ENCODE measurements around the gene ACVRL1.

The ACVRL1 gene

DNA sequence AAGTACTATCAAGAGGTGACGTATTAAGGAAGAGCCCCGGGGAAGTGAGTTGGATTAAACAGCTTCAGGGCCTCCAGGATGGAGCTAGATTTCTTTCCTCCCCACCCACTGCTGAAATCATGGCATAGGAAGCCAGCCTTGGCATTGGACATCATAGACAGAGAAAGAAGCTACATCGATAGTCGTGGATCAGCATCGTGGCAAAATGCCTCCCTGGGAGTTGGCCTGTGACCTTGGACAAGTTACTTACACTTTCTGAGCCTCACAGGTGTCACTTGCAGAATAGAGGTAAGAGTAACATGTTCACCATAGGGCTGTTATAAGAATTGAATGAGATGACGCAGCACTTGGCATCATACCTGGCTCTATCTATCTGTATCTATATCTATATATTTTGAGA, 13.5 kb upstream of the ACVRL1 start:
- DNase-seq (ENCODE audit: low read depth), result no peak
- no peak overlapping the region for H3K4me3 ChIP-seq (ENCODE audit: low read depth, low read length)
- TF ChIP-seq, protein P1, sequence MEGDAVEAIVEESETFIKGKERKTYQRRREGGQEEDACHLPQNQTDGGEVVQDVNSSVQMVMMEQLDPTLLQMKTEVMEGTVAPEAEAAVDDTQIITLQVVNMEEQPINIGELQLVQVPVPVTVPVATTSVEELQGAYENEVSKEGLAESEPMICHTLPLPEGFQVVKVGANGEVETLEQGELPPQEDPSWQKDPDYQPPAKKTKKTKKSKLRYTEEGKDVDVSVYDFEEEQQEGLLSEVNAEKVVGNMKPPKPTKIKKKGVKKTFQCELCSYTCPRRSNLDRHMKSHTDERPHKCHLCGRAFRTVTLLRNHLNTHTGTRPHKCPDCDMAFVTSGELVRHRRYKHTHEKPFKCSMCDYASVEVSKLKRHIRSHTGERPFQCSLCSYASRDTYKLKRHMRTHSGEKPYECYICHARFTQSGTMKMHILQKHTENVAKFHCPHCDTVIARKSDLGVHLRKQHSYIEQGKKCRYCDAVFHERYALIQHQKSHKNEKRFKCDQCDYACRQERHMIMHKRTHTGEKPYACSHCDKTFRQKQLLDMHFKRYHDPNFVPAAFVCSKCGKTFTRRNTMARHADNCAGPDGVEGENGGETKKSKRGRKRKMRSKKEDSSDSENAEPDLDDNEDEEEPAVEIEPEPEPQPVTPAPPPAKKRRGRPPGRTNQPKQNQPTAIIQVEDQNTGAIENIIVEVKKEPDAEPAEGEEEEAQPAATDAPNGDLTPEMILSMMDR (conservative IDR thresholded peaks at IDR 0.05; ENCODE audit: low read depth, low read length), result no peak

DNA sequence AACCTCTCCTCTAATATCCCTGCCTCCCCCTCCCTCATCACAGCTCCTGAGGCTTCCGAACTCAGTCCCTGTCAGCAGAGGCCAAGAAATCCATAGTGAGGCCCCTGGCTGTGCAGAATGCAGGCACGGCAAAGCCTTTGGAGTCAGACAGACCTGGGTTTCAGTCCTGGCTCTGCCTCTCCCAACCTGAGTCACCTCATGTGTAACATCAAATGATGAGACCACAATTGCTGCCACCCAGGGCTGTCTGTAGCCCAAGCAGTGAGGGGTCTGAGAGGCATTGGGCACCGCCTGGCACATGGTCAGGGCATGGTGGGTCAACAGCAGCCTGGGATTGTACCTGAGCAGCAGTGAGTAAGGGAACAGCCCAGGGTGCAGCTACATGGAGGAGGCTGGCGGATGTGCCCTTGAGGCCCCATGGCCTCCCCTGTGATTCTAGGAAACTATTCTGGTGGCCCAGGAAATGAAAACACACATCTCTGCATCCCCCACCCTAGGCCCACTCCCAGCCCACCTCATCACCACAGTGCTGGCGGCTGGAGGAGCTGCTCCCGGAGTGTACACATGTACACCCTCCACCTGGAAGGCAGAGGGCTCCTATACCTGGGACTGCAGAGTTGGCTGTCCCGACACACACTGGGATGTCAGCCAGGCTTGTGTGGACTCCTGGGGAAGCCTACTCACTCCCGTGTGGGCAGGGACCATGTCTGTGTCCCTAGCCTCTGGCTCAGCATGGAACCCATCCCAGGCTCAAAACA, 11.7 kb upstream of the ACVRL1 start:
- no peak for DNase-seq (ENCODE audit: low read depth)
- TF ChIP-seq, protein P1 (conservative IDR thresholded peaks at IDR 0.05; ENCODE audit: low read depth, low read length), result no peak
- H3K4me3 ChIP-seq (ENCODE audit: low read depth, low read length), result no peak overlapping the region

DNA sequence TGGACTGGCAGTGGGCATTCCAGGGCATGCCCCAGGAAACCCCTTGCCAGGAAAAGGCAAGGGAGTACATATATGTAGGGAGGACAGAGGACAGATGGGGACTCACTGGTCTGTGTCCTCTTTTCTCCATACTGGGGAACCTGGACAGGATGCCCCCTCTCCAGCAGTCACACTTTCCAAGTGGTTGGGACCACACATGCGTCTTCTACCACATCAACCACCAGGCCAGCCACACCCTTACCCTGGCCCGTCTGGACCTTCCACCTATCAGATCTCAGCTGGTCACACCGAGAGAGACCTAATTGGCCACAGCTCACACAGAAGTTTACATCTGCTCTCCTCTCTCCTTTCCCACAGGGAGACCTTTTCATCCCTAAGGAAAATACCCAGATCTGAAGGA, 11.1 kb upstream of the ACVRL1 start:
- TF ChIP-seq, protein P1 (conservative IDR thresholded peaks at IDR 0.05; ENCODE audit: low read depth, low read length), result no peak
- no peak for DNase-seq (ENCODE audit: low read depth)
- no peak overlapping the region for H3K4me3 ChIP-seq (ENCODE audit: low read depth, low read length)

DNA sequence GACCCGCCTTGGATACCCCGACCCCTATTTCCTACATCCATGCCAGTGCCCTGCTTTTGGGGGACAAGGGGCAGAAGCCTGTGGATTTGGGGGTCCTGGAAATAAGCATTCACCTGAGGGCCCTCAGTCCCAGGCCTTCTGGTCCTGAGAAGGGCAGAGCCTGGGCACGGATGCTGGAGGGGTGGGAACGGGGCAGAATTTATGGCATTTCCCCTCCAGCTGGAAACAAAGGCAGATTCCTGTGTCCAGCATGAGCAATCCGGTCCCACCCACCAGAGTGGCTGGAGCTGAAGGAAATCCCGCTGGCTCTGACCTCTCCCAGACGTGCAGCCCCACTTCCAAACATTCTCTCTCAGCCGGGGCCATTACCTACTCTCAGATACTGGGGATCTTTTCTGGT, 10.1 kb upstream of the ACVRL1 start:
- no peak overlapping the region for H3K4me3 ChIP-seq (ENCODE audit: low read depth, low read length)
- TF ChIP-seq, protein P1 (conservative IDR thresholded peaks at IDR 0.05; ENCODE audit: low read depth, low read length), result no peak
- DNase-seq (ENCODE audit: low read depth), result no peak

DNA sequence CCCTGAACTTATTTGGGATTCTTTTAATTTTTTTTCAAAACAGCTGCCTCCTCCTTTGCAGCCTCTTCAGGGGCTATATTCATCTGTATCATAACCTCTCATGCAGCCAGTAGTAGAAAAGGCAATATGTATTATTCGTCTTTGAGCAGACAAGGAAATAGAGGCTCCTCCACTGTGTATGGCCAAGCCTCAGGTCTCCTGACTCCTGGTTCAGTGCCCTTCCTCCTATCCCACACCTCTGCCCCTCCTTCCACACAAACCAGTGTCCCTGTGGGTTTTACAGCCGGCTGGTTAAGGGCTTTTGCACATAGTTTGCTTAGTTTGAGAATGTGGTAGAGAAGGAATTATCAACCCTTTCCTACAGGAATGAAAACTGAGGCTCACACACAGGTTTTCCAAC, 8.8 kb upstream of the ACVRL1 start:
- no peak for DNase-seq (ENCODE audit: low read depth)
- TF ChIP-seq, protein P1 (conservative IDR thresholded peaks at IDR 0.05; ENCODE audit: low read depth, low read length), result no peak
- H3K4me3 ChIP-seq (ENCODE audit: low read depth, low read length), result no peak overlapping the region

DNA sequence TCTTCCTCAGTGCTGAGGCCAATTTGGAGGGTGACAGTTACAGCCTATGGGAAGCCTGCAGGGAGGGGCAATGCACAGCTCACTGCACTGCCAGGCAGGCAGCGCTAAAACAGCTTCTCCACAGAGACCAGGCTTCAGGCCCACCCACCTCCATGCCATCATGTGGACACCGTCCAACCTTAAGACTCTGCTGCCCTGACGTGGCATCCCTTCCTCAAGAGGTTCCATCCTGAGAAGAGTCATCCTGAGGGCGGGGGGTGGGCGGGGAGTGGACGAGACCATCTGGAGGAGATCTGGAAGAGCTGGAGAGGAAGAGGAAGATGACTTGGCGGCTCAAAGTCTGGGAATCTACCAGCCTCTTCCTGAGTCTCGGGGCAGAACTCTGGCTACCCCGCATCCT, 8.4 kb upstream of the ACVRL1 start:
- no peak for DNase-seq (ENCODE audit: low read depth)
- H3K4me3 ChIP-seq (ENCODE audit: low read depth, low read length), result no peak overlapping the region
- TF ChIP-seq, protein P1 (conservative IDR thresholded peaks at IDR 0.05; ENCODE audit: low read depth, low read length), result no peak

DNA sequence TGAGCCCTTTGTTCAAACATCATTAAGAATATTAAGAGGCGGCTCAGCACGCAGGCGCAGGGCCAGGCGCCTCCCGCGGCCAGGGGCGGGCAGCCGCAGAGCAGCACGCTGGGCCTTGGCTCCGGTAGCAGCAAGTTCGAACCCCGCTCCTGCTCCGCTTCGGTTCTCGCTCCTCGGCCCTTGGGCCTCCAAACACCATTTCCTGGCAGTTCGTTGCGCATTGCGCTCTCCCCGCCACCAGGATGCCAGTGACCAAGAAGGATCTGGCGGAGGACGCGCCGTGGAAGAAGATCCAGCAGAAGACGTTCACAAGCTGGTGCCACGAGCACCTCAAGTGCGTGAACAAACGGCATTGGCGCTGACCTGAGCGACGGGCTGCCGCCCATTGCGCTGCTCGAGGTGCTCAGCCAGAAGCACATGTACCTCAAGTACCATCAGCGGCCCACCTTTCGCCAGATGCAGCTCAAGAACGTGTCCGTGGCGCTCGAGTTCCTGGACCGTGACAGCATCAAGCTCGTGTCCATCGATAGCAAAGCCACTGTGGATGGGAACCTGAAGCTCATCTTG, 6.9 kb upstream of the ACVRL1 start:
- no peak for DNase-seq (ENCODE audit: low read depth)
- TF ChIP-seq, protein P1 (conservative IDR thresholded peaks at IDR 0.05; ENCODE audit: low read depth, low read length), result no peak
- no peak overlapping the region for H3K4me3 ChIP-seq (ENCODE audit: low read depth, low read length)

All from choroid plexus epithelial cell (primary cell).